Measurements from ENCODE around the gene NIT1. TPM values are rescaled to one million over a fixed set of nuclear protein-coding genes. Genes with fewer than 3 reads are reported as not detected.

NIT1 gene
- total and polyA plus RNA-seq, 8 donors: 17.9 to 48.4 (median 20.1) TPM

DNA sequence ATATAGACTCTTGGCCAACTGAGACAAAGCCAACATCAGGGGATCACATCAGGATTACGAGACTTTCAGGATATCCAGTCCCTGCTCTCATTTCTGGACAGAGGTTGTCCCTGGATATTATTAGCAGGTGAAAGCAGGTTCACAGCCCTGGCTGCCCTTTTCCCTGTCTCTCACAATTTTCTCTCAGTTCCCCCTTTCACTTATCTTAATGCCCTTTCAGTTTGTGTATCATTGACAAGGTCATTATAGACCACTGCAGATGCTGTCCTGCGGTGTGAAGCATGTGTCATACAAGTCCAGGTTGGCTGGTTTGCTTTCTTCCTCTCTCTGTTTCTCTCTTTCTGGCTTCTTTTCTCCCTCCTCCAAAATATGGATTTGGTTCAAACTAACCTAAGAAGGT lies 21.9 kb upstream of the NIT1 start:
- TF ChIP-seq, protein P1, sequence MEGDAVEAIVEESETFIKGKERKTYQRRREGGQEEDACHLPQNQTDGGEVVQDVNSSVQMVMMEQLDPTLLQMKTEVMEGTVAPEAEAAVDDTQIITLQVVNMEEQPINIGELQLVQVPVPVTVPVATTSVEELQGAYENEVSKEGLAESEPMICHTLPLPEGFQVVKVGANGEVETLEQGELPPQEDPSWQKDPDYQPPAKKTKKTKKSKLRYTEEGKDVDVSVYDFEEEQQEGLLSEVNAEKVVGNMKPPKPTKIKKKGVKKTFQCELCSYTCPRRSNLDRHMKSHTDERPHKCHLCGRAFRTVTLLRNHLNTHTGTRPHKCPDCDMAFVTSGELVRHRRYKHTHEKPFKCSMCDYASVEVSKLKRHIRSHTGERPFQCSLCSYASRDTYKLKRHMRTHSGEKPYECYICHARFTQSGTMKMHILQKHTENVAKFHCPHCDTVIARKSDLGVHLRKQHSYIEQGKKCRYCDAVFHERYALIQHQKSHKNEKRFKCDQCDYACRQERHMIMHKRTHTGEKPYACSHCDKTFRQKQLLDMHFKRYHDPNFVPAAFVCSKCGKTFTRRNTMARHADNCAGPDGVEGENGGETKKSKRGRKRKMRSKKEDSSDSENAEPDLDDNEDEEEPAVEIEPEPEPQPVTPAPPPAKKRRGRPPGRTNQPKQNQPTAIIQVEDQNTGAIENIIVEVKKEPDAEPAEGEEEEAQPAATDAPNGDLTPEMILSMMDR (IDR thresholded peaks at IDR 0.05): no peak

DNA sequence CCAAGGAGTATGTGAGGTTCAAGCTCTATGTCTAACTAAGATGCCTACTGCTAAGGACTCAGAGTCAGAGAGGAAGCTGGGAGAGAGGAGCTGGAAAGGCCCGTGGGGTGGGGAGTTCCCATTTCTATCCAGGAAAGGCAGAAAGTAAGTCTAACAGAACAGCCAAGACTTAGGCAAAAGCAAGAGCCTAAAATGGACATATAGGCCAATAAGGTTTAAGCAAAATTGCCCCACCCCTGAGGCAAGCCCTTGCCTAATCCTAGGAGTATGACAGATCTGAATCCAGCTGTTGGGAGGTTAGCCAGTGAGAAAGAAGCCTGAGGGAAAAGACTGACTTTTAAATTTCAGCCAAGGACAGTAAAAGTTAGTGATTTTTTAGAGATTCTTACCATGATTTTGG lies 21.4 kb upstream of the NIT1 start:
- DNase-seq (no peak), ATAC-seq (no peak), FAIRE-seq (no peak)
- H3K9me3 ChIP-seq: no peaks in the 10 kb centered on the region
- intact Hi-C loops (cut with DNase I): loop anchor here in 1 of 3 donors (10.0 kb wide), 1 partner anchor 102 kb away; no protein-coding TSS in a partner anchor
- TF ChIP-seq, protein P1 (IDR thresholded peaks at IDR 0.05): no peak
- 44 to 57% methylated on average over 1 of the region's 1 CpG for WGBS, 2 donors
- H3K27me3 ChIP-seq: no peaks in the 10 kb centered on the region
- peak overlapping the region in 1 of 4 donors; percentile 19 for H3K27ac ChIP-seq
- H3K4me1 ChIP-seq: peaks cover 0 to 10% (median 3%) of the 10 kb centered on the region in 3 donors
- no peak overlapping the region for H3K4me3 ChIP-seq
- peaks cover 0 to 2% (median 0%) of the 10 kb centered on the region in 3 donors for H3K36me3 ChIP-seq

More for the DNA sequence above, 21.9 kb upstream of the NIT1 start:
- ATAC-seq (no peak), DNase-seq (no peak), FAIRE-seq (no peak)
- H3K27me3 ChIP-seq: no peaks in the 10 kb centered on the region
- 77 to 87% methylated on average over 2 of the region's 2 CpGs for whole genome bisulfite sequencing, 2 donors
- peaks cover 0 to 10% (median 3%) of the 10 kb centered on the region in 3 donors for H3K4me1 ChIP-seq
- intact Hi-C loops (cut with DNase I): loop anchor here in 1 of 3 donors (10.0 kb wide), 1 partner anchor 101 kb away; no protein-coding TSS in a partner anchor
- H3K27ac ChIP-seq: no peak overlapping the region
- no peaks in the 10 kb centered on the region for H3K9me3 ChIP-seq
- no peaks in the 10 kb centered on the region for H3K36me3 ChIP-seq
- H3K4me3 ChIP-seq: no peak overlapping the region

DNA sequence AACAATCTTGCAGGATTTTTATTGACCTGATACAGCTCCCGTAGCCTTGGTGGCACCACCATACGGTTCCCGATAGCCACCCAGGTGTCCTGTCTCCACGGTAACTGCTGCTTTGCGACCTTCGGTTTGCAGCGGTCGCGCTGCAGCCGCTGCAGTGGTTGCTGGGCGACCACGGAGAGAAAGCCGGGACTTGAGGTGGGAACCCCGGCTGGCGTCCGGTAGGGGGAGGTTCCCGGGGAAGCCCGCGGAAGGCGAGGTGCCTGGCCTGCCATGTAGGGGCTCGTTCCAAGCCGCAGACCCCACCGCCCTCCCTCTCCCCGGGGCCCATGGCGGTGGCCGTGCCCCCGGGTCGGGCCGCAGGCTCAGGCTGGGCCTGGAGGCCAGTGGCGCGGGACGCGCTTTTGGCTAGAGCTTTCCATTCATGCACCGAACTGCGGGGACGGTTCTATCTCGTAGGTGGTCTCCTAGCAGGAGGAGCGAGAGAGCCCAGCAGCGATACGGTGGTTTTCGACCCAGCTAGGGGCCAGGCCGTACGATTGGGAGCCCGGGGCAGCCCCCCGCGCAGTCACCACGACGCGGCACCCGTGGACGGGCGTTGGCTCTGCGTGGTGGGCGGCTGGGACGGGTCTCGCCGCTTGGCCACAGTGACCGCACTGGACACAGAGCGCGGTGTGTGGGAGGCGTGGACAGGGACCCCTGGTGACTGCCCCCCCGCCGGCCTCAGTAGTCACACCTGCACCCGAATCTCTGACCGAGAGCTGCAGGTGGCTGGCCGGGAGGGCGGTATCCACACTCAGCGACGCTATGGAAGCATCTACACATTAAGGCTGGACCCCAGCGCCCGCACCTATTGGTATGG lies 19.5 kb upstream of the NIT1 start, which contains the start of gene KLHDC9:
Gene KLHDC9 (plus strand): TSS at position 152 of the 859 bp plus-strand sequence. CDS start 175 bp downstream, at position 327.
- H3K27me3 ChIP-seq: no peaks in the 10 kb centered on the region
- DNase-seq: peak; percentile 88 to 95 (median 92)
- peak within 1 kb of the TSS; percentile 38 to 64 (median 58) for H3K27ac ChIP-seq
- TF ChIP-seq, protein P1 (IDR thresholded peaks at IDR 0.05): peak in 2 of 4 donors; percentile 6 to 7
- FAIRE-seq: no peak
- no peaks in the 10 kb centered on the region for H3K9me3 ChIP-seq
- H3K4me3 ChIP-seq: peak within 1 kb of the TSS; percentile 61 to 86 (median 76)
- H3K36me3 ChIP-seq: peaks cover 0 to 9% (median 0%) of the 10 kb centered on the region in 3 donors
- ATAC-seq: peak; percentile 92 to 97 (median 94)
- H3K4me1 ChIP-seq: peaks cover 0 to 10% (median 3%) of the 10 kb centered on the region in 3 donors
- intact Hi-C loops (cut with DNase I): loop anchor here in 1 of 3 donors (10.0 kb wide), 1 partner anchor 104 kb away; no protein-coding TSS in a partner anchor
- 3 to 4% methylated on average over 62 to 71 of the region's 71 CpGs for WGBS, 2 donors

DNA sequence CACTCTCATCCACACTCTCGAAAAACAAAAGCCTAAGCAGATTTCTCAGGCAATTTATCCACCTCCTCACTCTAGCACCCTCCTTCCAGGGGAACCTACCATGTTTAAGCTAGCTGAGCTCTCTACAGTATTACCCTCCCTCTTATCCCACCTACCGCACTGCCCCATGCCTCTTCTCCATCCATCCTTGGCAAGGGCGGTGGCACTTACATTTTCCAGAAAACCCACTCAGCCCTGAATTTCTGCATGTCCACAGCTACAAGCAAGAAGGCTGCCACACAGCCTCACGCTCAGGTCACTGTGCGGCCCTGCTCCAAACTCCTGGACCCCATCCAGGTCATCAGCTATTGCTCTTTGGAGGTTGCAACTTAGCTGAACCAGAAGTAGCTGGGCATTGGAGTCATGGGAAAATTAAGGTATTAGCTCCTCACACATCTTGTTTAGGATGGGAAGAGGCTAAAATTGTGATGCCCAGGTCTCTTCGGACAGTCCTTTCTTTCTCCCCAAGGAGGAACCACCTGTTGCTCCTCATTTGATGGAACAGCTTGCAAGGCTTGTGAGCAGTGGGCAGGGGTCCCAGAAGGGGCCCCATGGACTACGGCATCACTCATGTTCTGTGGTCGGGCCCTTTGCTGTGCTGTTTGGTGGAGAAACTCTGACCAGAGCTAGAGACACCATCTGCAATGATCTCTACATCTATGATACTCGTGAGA lies 18.7 kb upstream of the NIT1 start:
- Histone ChIP-seq H3K36me3 (peaks cover 0 to 9% (median 0%) of the 10 kb centered on the region in 3 donors), H3K27ac (no peak overlapping the region), H3K27me3 (no peaks in the 10 kb centered on the region), H3K4me1 (peaks cover 0 to 10% (median 3%) of the 10 kb centered on the region in 3 donors), H3K9me3 (no peaks in the 10 kb centered on the region), H3K4me3 (peak overlapping the region in 3 of 4 donors; percentile 69 to 86 (median 83))
- 53 to 61% methylated on average over 9 of the region's 9 CpGs for WGBS, 2 donors
- DNase-seq (no peak), ATAC-seq (no peak), FAIRE-seq (no peak)
- intact Hi-C loops (cut with DNase I): loop anchor here in 1 of 3 donors (10.0 kb wide), 1 partner anchor 104 kb away; no protein-coding TSS in a partner anchor
- TF ChIP-seq, protein P1 (IDR thresholded peaks at IDR 0.05): no peak
